Ishikawa (cell line): ENCODE results near the gene BMP4.

ENCODE experiments used
- EGR1 ChIP-seq: IDR thresholded peaks from 2 replicates; pipeline ENCODE4 v1.6.1; 2012
- EP300 ChIP-seq: IDR thresholded peaks from 2 replicates; pipeline ENCODE4 v1.6.1; 2012; ENCODE audit warnings: borderline replicate concordance
- RAD21 ChIP-seq: IDR thresholded peaks from 2 replicates; pipeline ENCODE4 v1.6.1; 2012; ENCODE audit warnings: low read depth

GRCh38 chr14:53971521-53971920, 14.9 kb upstream of the BMP4 start:
- no peak for TF ChIP-seq RAD21
- no peak for TF ChIP-seq EP300
- no peak for TF ChIP-seq EGR1
